HepG2 (cell line): ENCODE data around the gene NOSIP. TPM values are rescaled to one million over a fixed set of nuclear protein-coding genes. Genes with fewer than 3 reads are reported as not detected.
A peak's percentile ranks its signal among the peaks of the same experiment; 100 is the strongest.

Source experiments
- FOXA3 ChIP-seq: IDR thresholded peaks from 2 replicates; pipeline ENCODE4 v1.6.1; 2016; ENCODE audit warnings: missing genetic modification reagents, missing compliant biosample characterization
- HDAC2 ChIP-seq: sonication (generic); formaldehyde crosslinking; IDR thresholded peaks from 2 replicates; pipeline ENCODE4 v1.4.0; 2020; ENCODE audit warnings: missing genetic modification reagents
- HOXA5 ChIP-seq: sonication (generic); formaldehyde crosslinking; IDR thresholded peaks from 2 replicates; pipeline ENCODE4 v1.4.0; 2020; ENCODE audit warnings: missing genetic modification reagents
- IKZF4 ChIP-seq: sonication (generic); formaldehyde crosslinking; IDR thresholded peaks from 2 replicates; pipeline ENCODE4 v1.5.1; 2020; ENCODE audit warnings: borderline replicate concordance, mild to moderate bottlenecking, low read depth, missing genetic modification reagents; ENCODE audit errors: not compliant biosample characterization
- JUND ChIP-seq: sonication (generic); formaldehyde crosslinking; IDR thresholded peaks from 2 replicates; pipeline ENCODE4 v1.8.0; 2022; ENCODE audit warnings: mild to moderate bottlenecking, missing genetic modification reagents
- KLF11 ChIP-seq: IDR thresholded peaks from 2 replicates; pipeline ENCODE4 v1.6.1; 2016; ENCODE audit warnings: missing compliant biosample characterization
- MBNL3 ChIP-seq: fragments of 250-450 bp; sonication (Bioruptor Pico); conservative IDR thresholded peaks from 2 replicates; pipeline ENCODE4 v1.8.0; 2022; ENCODE audit warnings: mild to moderate bottlenecking, inconsistent platforms
- NCOA2 ChIP-seq: sonication (generic); formaldehyde crosslinking; IDR thresholded peaks from 2 replicates; pipeline ENCODE4 v1.8.0; 2022; ENCODE audit warnings: inconsistent platforms
- ZNF317 ChIP-seq: sonication (generic); formaldehyde crosslinking; IDR thresholded peaks from 2 replicates; pipeline ENCODE4 v1.5.0; 2020; ENCODE audit warnings: mild to moderate bottlenecking, missing genetic modification reagents
- ZNF850 ChIP-seq: sonication (generic); formaldehyde crosslinking; conservative IDR thresholded peaks from 2 replicates; pipeline ENCODE4 v1.9.0; 2021; ENCODE audit warnings: mild to moderate bottlenecking, missing genetic modification reagents
- polyA plus RNA-seq, 8 experiments: library from polyadenylated mRNA; depleted of rRNA in 3 of 8; stranded (reverse) in 7 of 8; unstranded in 1 of 8; fragments of >200 nt; fragmentation: Illumina TruSeq in 4 of 8; extraction: Trizol in 4 of 8; gene quantifications; 2 replicates each; pipeline versions ENCODE4 v1.2.1 to v1.2.3, GENCODE V29; 2011 to 2016; ENCODE audit warnings: low read depth in 4 of 8, missing spikeins in 1 of 8, mixed read lengths in 1 of 8; ENCODE audit not compliant: insufficient read depth in 1 of 8
- total RNA-seq, 5 experiments: library from RNA; depleted of rRNA; stranded (reverse); fragments of >200 nt; fragmentation: Illumina TruSeq; extraction: Trizol; gene quantifications; 2 replicates each; pipeline ENCODE4 v1.2.3, GENCODE V29; 2016; ENCODE audit warnings: low read depth in 1 of 5
- TF ChIP-seq, protein P1 (sequence below): sonication (generic); formaldehyde crosslinking; IDR thresholded peaks from 2 replicates; pipeline ENCODE4 v1.8.0; 2022; ENCODE audit warnings: missing genetic modification reagents, mild to moderate bottlenecking, inconsistent platforms, borderline replicate concordance
- TF ChIP-seq, protein P2 (sequence below): sonication (generic); formaldehyde crosslinking; IDR thresholded peaks from 2 replicates; pipeline ENCODE4 v1.5.1; 2020; ENCODE audit warnings: mild to moderate bottlenecking, moderate library complexity, missing genetic modification reagents
- TF ChIP-seq, protein P3 (sequence below): sonication (generic); formaldehyde crosslinking; IDR thresholded peaks from one replicate; pipeline ENCODE4 v1.5.1; 2020; ENCODE audit warnings: mild to moderate bottlenecking, missing genetic modification reagents; ENCODE audit errors: not compliant biosample characterization
- TF ChIP-seq, protein P4 (sequence below): sonication (generic); formaldehyde crosslinking; IDR thresholded peaks from 2 replicates; pipeline ENCODE4 v1.5.1; 2020; ENCODE audit warnings: mild to moderate bottlenecking, missing genetic modification reagents, moderate library complexity
- TF ChIP-seq, protein P5 (sequence below): sonication (generic); formaldehyde crosslinking; IDR thresholded peaks from 2 replicates; pipeline ENCODE4 v1.8.1; 2023; ENCODE audit warnings: mild to moderate bottlenecking, moderate library complexity, missing genetic modification reagents

Gene NOSIP
- total and polyA plus RNA-seq, 2 of the 13 experiments (the other 11 are each of a cell fraction or from before 2014, with no cell fraction given): 54.3 to 78.0 TPM

DNA sequence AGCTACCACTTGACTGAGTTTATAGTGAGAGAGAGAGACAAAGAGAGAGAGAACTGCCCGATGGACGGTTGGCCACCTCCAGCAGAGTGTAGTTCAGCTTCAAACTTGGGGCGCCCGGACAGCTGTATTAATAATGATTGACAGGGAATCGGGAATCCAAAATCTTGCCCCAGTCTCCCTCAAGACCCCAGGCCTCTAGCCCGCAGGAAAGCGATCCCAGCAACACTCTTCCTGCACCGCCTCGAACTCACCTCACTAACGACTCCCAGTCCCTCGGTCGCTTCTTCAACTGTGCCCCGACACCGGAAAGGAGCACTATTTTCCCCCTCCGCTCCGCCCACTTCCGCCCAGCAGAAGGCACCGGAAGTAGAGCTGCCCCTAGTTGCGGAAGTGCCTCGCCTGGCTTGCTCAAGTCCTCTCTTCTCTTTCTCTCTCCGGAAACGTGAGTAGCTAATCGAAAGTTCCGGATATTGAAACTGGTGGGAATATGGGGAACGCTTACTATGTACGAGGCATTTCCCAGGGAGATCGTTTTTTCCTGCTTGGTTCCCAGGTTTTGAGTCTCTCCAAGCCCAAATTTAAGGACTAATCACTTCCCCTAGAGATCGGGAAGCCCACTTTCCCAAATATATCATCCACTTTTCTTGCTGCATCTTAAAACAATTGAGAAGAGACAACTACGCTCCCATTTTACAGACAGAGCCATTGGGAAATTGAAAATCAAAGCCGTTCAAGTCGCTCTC lies at the start of gene NOSIP (continued):
- 0 out of 2 replicates have a peak, but pooled peaks have one; percentile 28 for TF ChIP-seq JUND (CRISPR knock-in tag)
- TF ChIP-seq NCOA2 (CRISPR knock-in tag): no peak; the same call in 1 of the 2 replicates
- no peak for TF ChIP-seq ZNF850 (CRISPR knock-in tag)
- TF ChIP-seq HDAC2: peak; percentile 84
- TF ChIP-seq, protein P1, sequence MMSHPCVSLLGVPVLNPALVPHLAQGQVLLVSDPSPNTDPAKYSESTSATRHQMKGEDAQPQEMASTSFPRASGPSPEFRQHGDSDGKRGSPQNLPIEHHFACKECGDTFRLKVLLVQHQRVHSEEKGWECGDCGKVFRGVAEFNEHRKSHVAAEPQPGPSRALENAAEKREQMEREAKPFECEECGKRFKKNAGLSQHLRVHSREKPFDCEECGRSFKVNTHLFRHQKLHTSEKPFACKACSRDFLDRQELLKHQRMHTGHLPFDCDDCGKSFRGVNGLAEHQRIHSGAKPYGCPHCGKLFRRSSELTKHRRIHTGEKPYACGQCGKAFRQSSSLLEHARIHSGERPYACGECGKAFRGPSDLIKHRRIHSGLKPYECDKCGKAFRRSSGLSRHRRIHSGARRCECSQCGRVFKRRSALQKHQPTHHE (CRISPR knock-in tag): peak; percentile 28; the same call in 1 of the 2 replicates
- TF ChIP-seq, protein P2, sequence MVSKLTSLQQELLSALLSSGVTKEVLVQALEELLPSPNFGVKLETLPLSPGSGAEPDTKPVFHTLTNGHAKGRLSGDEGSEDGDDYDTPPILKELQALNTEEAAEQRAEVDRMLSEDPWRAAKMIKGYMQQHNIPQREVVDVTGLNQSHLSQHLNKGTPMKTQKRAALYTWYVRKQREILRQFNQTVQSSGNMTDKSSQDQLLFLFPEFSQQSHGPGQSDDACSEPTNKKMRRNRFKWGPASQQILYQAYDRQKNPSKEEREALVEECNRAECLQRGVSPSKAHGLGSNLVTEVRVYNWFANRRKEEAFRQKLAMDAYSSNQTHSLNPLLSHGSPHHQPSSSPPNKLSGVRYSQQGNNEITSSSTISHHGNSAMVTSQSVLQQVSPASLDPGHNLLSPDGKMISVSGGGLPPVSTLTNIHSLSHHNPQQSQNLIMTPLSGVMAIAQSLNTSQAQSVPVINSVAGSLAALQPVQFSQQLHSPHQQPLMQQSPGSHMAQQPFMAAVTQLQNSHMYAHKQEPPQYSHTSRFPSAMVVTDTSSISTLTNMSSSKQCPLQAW (CRISPR knock-in tag): peak; percentile 97
- no peak for TF ChIP-seq MBNL3 (CRISPR knock-in tag)
- TF ChIP-seq, protein P3, sequence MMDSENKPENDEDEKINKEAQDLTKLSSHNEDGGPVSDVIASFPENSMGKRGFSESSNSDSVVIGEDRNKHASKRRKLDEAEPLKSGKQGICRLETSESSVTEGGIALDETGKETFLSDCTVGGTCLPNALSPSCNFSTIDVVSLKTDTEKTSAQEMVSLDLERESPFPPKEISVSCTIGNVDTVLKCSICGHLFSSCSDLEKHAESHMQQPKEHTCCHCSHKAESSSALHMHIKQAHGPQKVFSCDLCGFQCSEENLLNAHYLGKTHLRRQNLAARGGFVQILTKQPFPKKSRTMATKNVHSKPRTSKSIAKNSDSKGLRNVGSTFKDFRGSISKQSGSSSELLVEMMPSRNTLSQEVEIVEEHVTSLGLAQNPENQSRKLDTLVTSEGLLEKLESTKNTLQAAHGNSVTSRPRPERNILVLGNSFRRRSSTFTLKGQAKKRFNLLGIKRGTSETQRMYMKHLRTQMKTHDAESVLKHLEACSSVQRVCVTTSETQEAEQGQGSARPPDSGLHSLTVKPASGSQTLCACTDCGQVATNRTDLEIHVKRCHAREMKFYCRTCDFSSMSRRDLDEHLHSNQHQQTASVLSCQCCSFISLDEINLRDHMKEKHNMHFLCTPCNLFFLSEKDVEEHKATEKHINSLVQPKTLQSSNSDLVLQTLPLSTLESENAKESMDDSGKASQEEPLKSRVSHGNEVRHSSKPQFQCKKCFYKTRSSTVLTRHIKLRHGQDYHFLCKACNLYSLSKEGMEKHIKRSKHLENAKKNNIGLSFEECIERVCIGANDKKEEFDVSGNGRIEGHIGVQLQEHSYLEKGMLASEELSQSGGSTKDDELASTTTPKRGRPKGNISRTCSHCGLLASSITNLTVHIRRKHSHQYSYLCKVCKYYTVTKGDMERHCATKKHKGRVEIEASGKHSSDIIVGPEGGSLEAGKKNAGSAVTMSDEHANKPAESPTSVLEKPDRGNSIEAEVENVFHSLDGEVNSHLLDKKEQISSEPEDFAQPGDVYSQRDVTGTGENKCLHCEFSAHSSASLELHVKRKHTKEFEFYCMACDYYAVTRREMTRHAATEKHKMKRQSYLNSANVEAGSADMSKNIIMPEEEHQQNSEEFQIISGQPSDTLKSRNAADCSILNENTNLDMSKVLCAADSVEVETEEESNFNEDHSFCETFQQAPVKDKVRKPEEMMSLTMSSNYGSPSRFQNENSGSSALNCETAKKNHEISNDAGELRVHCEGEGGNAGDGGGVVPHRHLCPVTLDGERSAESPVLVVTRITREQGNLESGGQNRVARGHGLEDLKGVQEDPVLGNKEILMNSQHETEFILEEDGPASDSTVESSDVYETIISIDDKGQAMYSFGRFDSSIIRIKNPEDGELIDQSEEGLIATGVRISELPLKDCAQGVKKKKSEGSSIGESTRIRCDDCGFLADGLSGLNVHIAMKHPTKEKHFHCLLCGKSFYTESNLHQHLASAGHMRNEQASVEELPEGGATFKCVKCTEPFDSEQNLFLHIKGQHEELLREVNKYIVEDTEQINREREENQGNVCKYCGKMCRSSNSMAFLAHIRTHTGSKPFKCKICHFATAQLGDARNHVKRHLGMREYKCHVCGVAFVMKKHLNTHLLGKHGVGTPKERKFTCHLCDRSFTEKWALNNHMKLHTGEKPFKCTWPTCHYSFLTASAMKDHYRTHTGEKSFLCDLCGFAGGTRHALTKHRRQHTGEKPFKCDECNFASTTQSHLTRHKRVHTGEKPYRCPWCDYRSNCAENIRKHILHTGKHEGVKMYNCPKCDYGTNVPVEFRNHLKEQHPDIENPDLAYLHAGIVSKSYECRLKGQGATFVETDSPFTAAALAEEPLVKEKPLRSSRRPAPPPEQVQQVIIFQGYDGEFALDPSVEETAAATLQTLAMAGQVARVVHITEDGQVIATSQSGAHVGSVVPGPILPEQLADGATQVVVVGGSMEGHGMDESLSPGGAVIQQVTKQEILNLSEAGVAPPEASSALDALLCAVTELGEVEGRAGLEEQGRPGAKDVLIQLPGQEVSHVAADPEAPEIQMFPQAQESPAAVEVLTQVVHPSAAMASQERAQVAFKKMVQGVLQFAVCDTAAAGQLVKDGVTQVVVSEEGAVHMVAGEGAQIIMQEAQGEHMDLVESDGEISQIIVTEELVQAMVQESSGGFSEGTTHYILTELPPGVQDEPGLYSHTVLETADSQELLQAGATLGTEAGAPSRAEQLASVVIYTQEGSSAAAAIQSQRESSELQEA: peak; percentile 38
- TF ChIP-seq FOXA3 (CRISPR knock-in tag): peak; percentile 77
- TF ChIP-seq ZNF317 (CRISPR knock-in tag): peak; percentile 67; the same call in 1 of the 2 replicates
- peak; percentile 73; the same call in 1 of the 2 replicates for TF ChIP-seq KLF11 (CRISPR knock-in tag)
- TF ChIP-seq HOXA5: peak; percentile 82; the same call in 1 of the 2 replicates
- TF ChIP-seq IKZF4 (CRISPR knock-in tag): no peak
- TF ChIP-seq, protein P4, sequence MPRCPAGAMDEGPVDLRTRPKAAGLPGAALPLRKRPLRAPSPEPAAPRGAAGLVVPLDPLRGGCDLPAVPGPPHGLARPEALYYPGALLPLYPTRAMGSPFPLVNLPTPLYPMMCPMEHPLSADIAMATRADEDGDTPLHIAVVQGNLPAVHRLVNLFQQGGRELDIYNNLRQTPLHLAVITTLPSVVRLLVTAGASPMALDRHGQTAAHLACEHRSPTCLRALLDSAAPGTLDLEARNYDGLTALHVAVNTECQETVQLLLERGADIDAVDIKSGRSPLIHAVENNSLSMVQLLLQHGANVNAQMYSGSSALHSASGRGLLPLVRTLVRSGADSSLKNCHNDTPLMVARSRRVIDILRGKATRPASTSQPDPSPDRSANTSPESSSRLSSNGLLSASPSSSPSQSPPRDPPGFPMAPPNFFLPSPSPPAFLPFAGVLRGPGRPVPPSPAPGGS: no peak
- TF ChIP-seq, protein P5, sequence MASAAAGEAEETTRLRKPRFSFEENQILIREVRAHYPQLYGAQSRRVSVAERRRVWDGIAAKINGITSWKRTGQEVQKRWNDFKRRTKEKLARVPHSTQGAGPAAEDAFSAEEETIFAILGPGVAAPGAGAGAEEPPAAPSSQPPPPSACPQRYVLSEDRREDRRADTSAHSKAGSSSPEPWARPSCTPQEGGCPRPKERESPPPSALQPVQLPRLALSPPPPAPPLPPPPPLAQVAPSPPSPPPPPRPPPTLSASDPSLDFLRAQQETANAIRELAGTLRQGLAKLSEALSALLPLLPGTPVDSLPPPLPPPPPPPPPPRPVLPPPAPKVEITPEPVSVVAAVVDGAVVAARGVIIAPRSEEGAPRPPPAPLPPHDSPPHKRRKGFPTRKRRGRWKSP (CRISPR knock-in tag): no peak
